ENCODE results near the gene DHX16. TPM values are rescaled to one million over a fixed set of nuclear protein-coding genes. Genes with fewer than 3 reads are reported as not detected.

Gene DHX16
- total and polyA plus RNA-seq, 2 of the 8 experiments (the other 6 are each of a cell fraction or from before 2014, with no cell fraction given): 27.4 to 44.4 TPM

DNA sequence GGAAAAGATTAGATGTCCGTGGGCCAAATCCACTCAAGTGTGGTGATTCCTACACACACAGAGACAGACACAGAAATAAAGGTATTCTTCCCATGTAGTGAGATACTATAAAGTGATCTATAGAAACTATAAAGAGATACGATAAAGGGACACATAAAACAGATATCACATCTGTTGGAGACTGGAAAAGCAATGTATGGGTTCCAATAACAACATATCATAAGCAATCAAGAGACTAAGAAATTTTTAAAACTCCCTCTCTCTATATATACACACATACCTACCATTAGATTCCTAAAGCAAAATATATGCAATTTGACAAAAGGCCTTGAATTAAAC, 61.0 kb downstream of the DHX16 start:
- Histone ChIP-seq H2BK15ac (ENCODE audit: low read length) (no peak overlapping the region), H4K5ac (ENCODE audit: insufficient read length, low read depth, low read length) (no peak overlapping the region), H3K4me3 (ENCODE audit: extremely low read depth in 1 of 4, insufficient read depth in 2 of 4, low read depth in 3 of 4, low read length in 4 of 4) (no peak overlapping the region), H3K79me2 (ENCODE audit: control insufficient read depth in 1 of 2, insufficient read depth in 2 of 2, low read length in 2 of 2) (peaks cover 4 to 57% of the 10 kb centered on the region in 2 experiments; a peak in 3 of 4 replicates), H3K14ac (ENCODE audit: insufficient read length) (no peak overlapping the region), H3K27me3 (replicated peaks in 1 of 4; ENCODE audit: control insufficient read depth in 3 of 4, extremely low read depth in 1 of 4, insufficient read depth in 3 of 4, low read length in 3 of 4) (no peaks in the 10 kb centered on the region), H2BK20ac (ENCODE audit: low read length) (no peak overlapping the region), H4K8ac (ENCODE audit: extremely low read depth, insufficient read depth, low read length) (no peak overlapping the region), H3K4me1 (replicated peaks in 1 of 4; ENCODE audit: control insufficient read depth in 3 of 4, insufficient read depth in 4 of 4, low read length in 3 of 4) (peaks cover 0 to 6% (median 3%) of the 10 kb centered on the region in 4 experiments; a peak in 4 of 7 replicates), H3K9me3 (ENCODE audit: insufficient read depth in 2 of 2, low read depth in 1 of 2, low read length in 1 of 2) (no peaks in the 10 kb centered on the region), H3K4me2 (ENCODE audit: insufficient read depth in 1 of 2, low read depth in 2 of 2, low read length in 2 of 2) (no peak overlapping the region; a peak in 1 of 4 replicates), H3K27ac (ENCODE audit: low read depth, low read length) (no peak overlapping the region), H3K79me1 (ENCODE audit: low read depth, low read length) (peaks cover 8% of the 10 kb centered on the region; the same call in 1 of the 2 replicates), H2AK5ac (ENCODE audit: low read depth, low read length) (no peak overlapping the region), H3K18ac (ENCODE audit: extremely low read depth, low read length) (no peak overlapping the region), H4K20me1 (replicated peaks in 1 of 2; ENCODE audit: control insufficient read depth in 1 of 2, insufficient read depth in 2 of 2, low read length in 2 of 2) (peaks cover 6% of the 10 kb centered on the region in 2 experiments), H3K23me2 (ENCODE audit: low read depth, low read length) (peaks cover 10% of the 10 kb centered on the region), H3K4ac (replicated peaks; ENCODE audit: insufficient read length, low read depth, low read length) (no peak overlapping the region), H3K36me3 (ENCODE audit: control insufficient read depth in 2 of 4, insufficient read depth in 4 of 4, low read length in 3 of 4) (peaks cover 18 to 71% (median 38%) of the 10 kb centered on the region in 4 experiments), H2BK5ac (ENCODE audit: low read depth, low read length) (no peak overlapping the region), H2BK12ac (ENCODE audit: low read depth, low read length) (no peak overlapping the region), H3K23ac (ENCODE audit: insufficient read length) (no peak overlapping the region), H2AFZ (ENCODE audit: low read length) (no peak overlapping the region), H2BK120ac (replicated peaks; ENCODE audit: low read depth, low read length) (no peak overlapping the region), H4K91ac (replicated peaks; ENCODE audit: insufficient read length, low read length) (no peak overlapping the region), H3K9ac (replicated peaks in 1 of 4; ENCODE audit: extremely low read depth in 1 of 4, low read depth in 3 of 4, low read length in 3 of 4) (no peak overlapping the region), H3K56ac (replicated peaks; ENCODE audit: insufficient read length, low read depth, low read length) (no peak overlapping the region)
- DNase-seq (ENCODE audit: low read depth in 1 of 2, low spot score in 2 of 2) (no peak), FAIRE-seq (no peak)
- 85% methylated on average over 2 of the region's 2 CpGs; no CpG with 5 or more reads in 1 of the 2 experiments for WGBS, 2 experiments (ENCODE audit: extremely low coverage in 1 of 2, insufficient coverage in 1 of 2, insufficient read length in 1 of 2, insufficient replicate concordance in 2 of 2, low coverage in 1 of 2, low lambda C conversion rate in 2 of 2, missing lambda C conversion rate in 1 of 2)
- CTCF ChIA-PET (ENCODE audit: partially characterized antibody): interaction anchor here (1.0 to 2.4 kb wide), 6 partner anchors 13 to 130 kb away, joined by 3 to 17 read pairs (median 6); partner anchors contain the start of gene DHX16
- TF ChIP-seq POLR2A (IDR thresholded peaks at IDR 0.05; ENCODE audit: control extremely low read depth in 1 of 2, low read depth in 2 of 2, low read length in 2 of 2) (peak in 1 of 2 experiments; percentile 58; a peak in 2 of 3 replicates), NRF1 (IDR thresholded peaks at IDR 0.05; ENCODE audit: low read depth, low read length) (no peak)
- POLR2A ChIA-PET (ENCODE audit: partially characterized antibody): interaction anchor here (1.2 to 4.8 kb wide), 13 partner anchors 15 to 111 kb away, joined by 3 to 443 read pairs (median 27); partner anchors contain the start of genes ABCF1, ATAT1, C6orf136 and GNL1

All from H1 (cell line).